NCI-H1436 (cell line): ENCODE measurements around the gene ARF5.
"Not testable (repeated sequence)": the region's sequence is repeated elsewhere in the genome, so short reads cannot be mapped to it uniquely, and the experiment has no call there.

Experiments
- DNase-seq: peaks from one replicate; lab custom pipeline; 2025; lab: John Stamatoyannopoulos, UW

The ARF5 gene

GRCh38 chr7:127588019-127588696, at the start of gene ARF5:
Gene ARF5, plus strand, starts transcription at chr7:127588411. Its CDS starts 88 bp downstream, at chr7:127588499.
- DNase-seq: peak; percentile 75

GRCh38 chr7:127539116-127539515, 49.1 kb upstream of the ARF5 start:
- no peak for DNase-seq

GRCh38 chr7:127540461-127540860, 47.8 kb upstream of the ARF5 start:
- not testable (repeated sequence) for DNase-seq

- no peak for DNase-seq
Measured at GRCh38 chr7:127541548-127541947, 46.7 kb upstream of the ARF5 start.

GRCh38 chr7:127546313-127546712, 41.9 kb upstream of the ARF5 start:
- DNase-seq: no peak

GRCh38 chr7:127550247-127550646, 38.0 kb upstream of the ARF5 start:
- DNase-seq: no peak

- no peak for DNase-seq
Measured at GRCh38 chr7:127551941-127552340, 36.3 kb upstream of the ARF5 start.

GRCh38 chr7:127556404-127556803, 31.8 kb upstream of the ARF5 start:
- DNase-seq: no peak

- no peak for DNase-seq
Measured at GRCh38 chr7:127557803-127558202, 30.4 kb upstream of the ARF5 start.

GRCh38 chr7:127566242-127566641, 22.0 kb upstream of the ARF5 start:
- DNase-seq: no peak

- DNase-seq: not testable (repeated sequence)
Measured at GRCh38 chr7:127568034-127568433, 20.2 kb upstream of the ARF5 start.

GRCh38 chr7:127571741-127572505, 16.3 kb upstream of the ARF5 start:
- no peak for DNase-seq

- DNase-seq: no peak
Measured at GRCh38 chr7:127578036-127578684, 10.1 kb upstream of the ARF5 start.

- DNase-seq: no peak
Measured at GRCh38 chr7:127578711-127579275, 9.4 kb upstream of the ARF5 start.

GRCh38 chr7:127580612-127581011, 7.6 kb upstream of the ARF5 start:
- no peak for DNase-seq

- DNase-seq: no peak
Measured at GRCh38 chr7:127581716-127582115, 6.5 kb upstream of the ARF5 start.

- DNase-seq: no peak
Measured at GRCh38 chr7:127582361-127582760, 5.8 kb upstream of the ARF5 start.

- DNase-seq: no peak
Measured at GRCh38 chr7:127584648-127585043, 3.6 kb upstream of the ARF5 start.

- peak; percentile 87 for DNase-seq
Measured at GRCh38 chr7:127585044-127585953, 2.9 kb upstream of the ARF5 start, which contains the start of gene GCC1. Gene GCC1, minus strand, starts transcription at chr7:127585596. Its CDS starts 414 bp downstream, at chr7:127585182.

GRCh38 chr7:127586346-127586745, 1.9 kb upstream of the ARF5 start:
- no peak for DNase-seq

GRCh38 chr7:127587663-127588018, 570 bp upstream of the ARF5 start:
- DNase-seq: no peak
